H9 (cell line): Measurements from ENCODE around the gene ZNF813. TPM values are rescaled to one million over a fixed set of nuclear protein-coding genes. Genes with fewer than 3 reads are reported as not detected.
"Not testable (repeated sequence)": the region's sequence is repeated elsewhere in the genome, so short reads cannot be mapped to it uniquely, and the experiment has no call there.

Experiments used
- DNase-seq: peaks from one replicate; pipeline ENCODE4 v3.0.0-alpha.2; 2017
- H2AFZ ChIP-seq: one replicate; pipeline ENCODE4 v1.6.1; 2013; ENCODE audit warnings: mild to moderate bottlenecking, low read length, control low read depth, moderate library complexity
- H2AK5ac ChIP-seq: 2 replicates; pipeline ENCODE4 v1.6.1; 2013; ENCODE audit warnings: low read length, control low read depth, mixed read lengths; ENCODE audit not compliant: insufficient read length
- H2BK120ac ChIP-seq: one replicate; pipeline ENCODE4 v1.6.1; 2013; ENCODE audit warnings: low read depth, mild to moderate bottlenecking, low read length, control low read depth, inconsistent platforms; ENCODE audit not compliant: poor library complexity, severe bottlenecking
- H2BK12ac ChIP-seq: 2 replicates; pipeline ENCODE4 v1.6.1; 2013; ENCODE audit warnings: low read length, control low read depth, mixed read lengths, low read depth; ENCODE audit not compliant: insufficient read length
- H2BK15ac ChIP-seq: 2 replicates; pipeline ENCODE4 v1.6.1; 2013; ENCODE audit warnings: low read depth, low read length, control low read depth
- H2BK20ac ChIP-seq: one replicate; pipeline ENCODE4 v1.6.1; 2013; ENCODE audit warnings: low read depth, mild to moderate bottlenecking, low read length, control low read depth, inconsistent platforms; ENCODE audit not compliant: poor library complexity, severe bottlenecking
- H2BK5ac ChIP-seq: 2 replicates; pipeline ENCODE4 v1.6.1; 2013; ENCODE audit warnings: low read length, control low read depth, mixed read lengths; ENCODE audit not compliant: insufficient read length
- H3K14ac ChIP-seq: 2 replicates; pipeline ENCODE4 v1.6.1; 2013; ENCODE audit warnings: low read length, control low read depth; ENCODE audit not compliant: insufficient read depth
- H3K18ac ChIP-seq: 2 replicates; pipeline ENCODE4 v1.6.1; 2013; ENCODE audit warnings: low read depth, mild to moderate bottlenecking, mixed read lengths, low read length, control low read depth; ENCODE audit not compliant: insufficient read length
- H3K23ac ChIP-seq: 2 replicates; pipeline ENCODE4 v1.6.1; 2013; ENCODE audit warnings: low read length, control low read depth, mixed read lengths, low read depth; ENCODE audit not compliant: insufficient read length
- H3K23me2 ChIP-seq: 2 replicates; pipeline ENCODE4 v1.6.1; 2013; ENCODE audit warnings: low read depth, mild to moderate bottlenecking, mixed read lengths, low read length, control low read depth; ENCODE audit not compliant: insufficient read length, poor library complexity, severe bottlenecking
- H3K27ac ChIP-seq: 2 replicates; pipeline ENCODE4 v1.5.1; 2013; ENCODE audit warnings: low read length, control low read depth, mixed read lengths, low read depth; ENCODE audit not compliant: insufficient read length
- H3K27me3 ChIP-seq: 2 replicates; pipeline ENCODE4 v1.6.1; 2013; ENCODE audit warnings: low read length, control low read depth, inconsistent platforms; ENCODE audit not compliant: insufficient read depth
- H3K4ac ChIP-seq: 2 replicates; pipeline ENCODE4 v1.6.1; 2013; ENCODE audit warnings: low read depth, mild to moderate bottlenecking, control low read depth, inconsistent platforms, low read length, moderate library complexity
- H3K4me1 ChIP-seq: 2 replicates; pipeline ENCODE4 v1.6.1; 2013; ENCODE audit warnings: low read length, control low read depth, inconsistent platforms; ENCODE audit not compliant: insufficient read depth
- H3K4me2 ChIP-seq: 2 replicates; pipeline ENCODE4 v1.6.1; 2013; ENCODE audit warnings: low read length, control low read depth, mixed read lengths; ENCODE audit not compliant: insufficient read length, insufficient read depth
- H3K56ac ChIP-seq: 2 replicates; pipeline ENCODE4 v1.6.1; 2013; ENCODE audit warnings: low read depth, mild to moderate bottlenecking, mixed read lengths, low read length, control low read depth; ENCODE audit not compliant: insufficient read length
- H3K79me1 ChIP-seq: 2 replicates; pipeline ENCODE4 v1.6.1; 2013; ENCODE audit warnings: low read depth, mild to moderate bottlenecking, moderate library complexity, low read length, control low read depth, inconsistent platforms; ENCODE audit not compliant: insufficient read depth, poor library complexity, severe bottlenecking
- H3K79me2 ChIP-seq: 2 replicates; pipeline ENCODE4 v1.6.1; 2013; ENCODE audit warnings: low read length, control low read depth, inconsistent platforms; ENCODE audit not compliant: insufficient read depth
- H3K9ac ChIP-seq: 2 replicates; pipeline ENCODE4 v1.6.1; 2013; ENCODE audit warnings: low read length, control low read depth, mixed read lengths; ENCODE audit not compliant: insufficient read length; ENCODE audit errors: extremely low read depth
- H3K9me3 ChIP-seq: one replicate; pipeline ENCODE4 v1.6.1; 2013; ENCODE audit warnings: low read depth, low read length, inconsistent platforms; ENCODE audit not compliant: control insufficient read depth
- H3T11ph ChIP-seq: one replicate; pipeline ENCODE4 v1.6.1; 2013; ENCODE audit warnings: mild to moderate bottlenecking, low read length, control low read depth, inconsistent platforms
- H4K20me1 ChIP-seq: one replicate; pipeline ENCODE4 v1.6.1; 2013; ENCODE audit not compliant: control insufficient read depth, insufficient read length, insufficient read depth
- H4K5ac ChIP-seq: 2 replicates; pipeline ENCODE4 v1.6.1; 2013; ENCODE audit warnings: low read depth, mild to moderate bottlenecking, mixed read lengths, low read length, control low read depth; ENCODE audit not compliant: insufficient read length
- H4K8ac ChIP-seq: replicated peaks from 2 replicates; pipeline ENCODE4 v1.6.1; 2013; ENCODE audit warnings: low read length, control low read depth, mixed read lengths, low read depth; ENCODE audit not compliant: insufficient read length
- H4K91ac ChIP-seq: 2 replicates; pipeline ENCODE4 v1.6.1; 2013; ENCODE audit warnings: low read depth, mild to moderate bottlenecking, moderate library complexity, mixed read lengths, low read length, control low read depth; ENCODE audit not compliant: insufficient read length
- H3K27ac Mint-ChIP-seq, 3 experiments: 2 replicates in 2 of 3; 3 replicates in 1 of 3; pipeline ENCODE4 v1.8.0; 2020 to 2021; ENCODE audit warnings: mixed read lengths in 3 of 3, mild to moderate bottlenecking in 1 of 3, moderate library complexity in 1 of 3
- H3K27me3 Mint-ChIP-seq: 2 replicates; pipeline ENCODE4 v1.8.0; 2021; ENCODE audit warnings: low read depth, mild to moderate bottlenecking, moderate library complexity, mixed read lengths
- H3K36me3 Mint-ChIP-seq, 3 experiments: 2 replicates in 2 of 3; 3 replicates in 1 of 3; pipeline ENCODE4 v1.8.0; 2020 to 2021; ENCODE audit warnings: low read depth in 3 of 3, mixed read lengths in 3 of 3; ENCODE audit not compliant: insufficient read depth in 1 of 3
- H3K4me1 Mint-ChIP-seq, 2 experiments: 2 replicates each; pipeline ENCODE4 v1.8.0; 2020; ENCODE audit warnings: mixed read lengths in 2 of 2
- H3K4me3 Mint-ChIP-seq, 2 experiments: 2 replicates in 1 of 2; 3 replicates in 1 of 2; pipeline ENCODE4 v1.8.0; 2020 to 2021; ENCODE audit warnings: mild to moderate bottlenecking in 2 of 2, mixed read lengths in 2 of 2, moderate library complexity in 1 of 2
- H3K9me3 Mint-ChIP-seq, 2 experiments: 2 replicates in 1 of 2; 3 replicates in 1 of 2; pipeline ENCODE4 v1.8.0; 2020; ENCODE audit warnings: mild to moderate bottlenecking in 2 of 2, mixed read lengths in 2 of 2, moderate library complexity in 1 of 2
- WGBS: extraction: QIAGEN DNeasy Blood & Tissue Kit; methylation state at CpG from one replicate; pipeline ENCODE4 v1.1.7; 2013; ENCODE audit warnings: missing lambda C conversion rate, low lambda C conversion rate, mixed read lengths; ENCODE audit not compliant: insufficient read length; ENCODE audit errors: extremely low coverage; 5-methylcytosine and 5-hydroxymethylcytosine counted together
- total RNA-seq: library from RNA; stranded (reverse); gene quantifications from 2 replicates; pipeline ENCODE4 v1.2.1, GENCODE V29; 2021
- TF ChIP-seq, protein P1 (sequence below): fragments of 200-600 bp; sonication (generic); conservative IDR thresholded peaks from 3 replicates; pipeline ENCODE4 v1.8.0; 2021; ENCODE audit warnings: antibody characterized with exemption, mild to moderate bottlenecking

The ZNF813 gene
- total RNA-seq, 1 experiment from 2014 or later = 17.3 TPM

DNA sequence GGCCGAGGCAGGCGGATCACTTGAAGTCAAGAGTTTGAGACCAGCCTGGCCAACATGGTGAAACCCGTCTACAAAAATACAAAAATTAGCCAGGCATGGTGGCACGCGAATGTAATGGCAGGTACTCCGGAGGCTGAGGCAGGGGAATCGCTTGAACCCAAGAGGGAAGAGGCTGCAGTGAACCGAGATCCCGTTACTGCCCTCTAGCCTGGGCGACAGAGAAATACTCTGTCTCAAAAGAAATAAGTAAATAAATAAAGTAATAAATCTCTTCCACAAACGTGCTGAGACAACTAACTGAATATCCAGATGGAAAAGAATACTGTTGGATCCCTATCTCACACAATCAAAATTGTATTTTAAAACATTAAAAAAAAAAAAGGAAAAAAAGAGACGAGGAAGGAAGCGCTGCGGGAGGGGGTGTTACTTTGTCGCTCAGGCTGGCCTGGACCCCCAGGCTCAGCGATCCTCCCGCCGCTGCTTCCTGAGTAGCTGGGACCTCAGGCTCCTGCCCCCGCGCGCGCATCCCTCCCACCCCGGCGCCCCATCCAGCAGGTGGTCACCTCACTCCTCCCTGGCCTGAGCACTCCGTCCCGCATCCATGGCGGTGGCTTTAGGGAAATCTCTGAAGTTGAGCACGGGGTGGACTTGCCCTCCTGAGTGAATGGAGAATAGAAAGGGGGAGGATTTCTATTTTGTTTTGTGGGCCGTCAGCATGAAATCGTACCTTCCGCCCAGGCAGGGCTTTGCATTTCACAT, 628 bp upstream of the ZNF813 start:
- no peaks in the 10 kb centered on the region; the same call in 1 of the 2 replicates for H3K27me3 Mint-ChIP-seq
- no peak overlapping the region for H2BK12ac ChIP-seq
- peaks cover 3% of the 10 kb centered on the region for H3K23me2 ChIP-seq
- H3K79me1 ChIP-seq = no peaks in the 10 kb centered on the region
- H2BK15ac ChIP-seq = no peak overlapping the region
- H2BK20ac ChIP-seq = no peak overlapping the region
- H3K18ac ChIP-seq = no peak overlapping the region
- no CpG with 5 or more reads among the region's 31 CpGs for WGBS
- H3K9me3 ChIP-seq = no peaks in the 10 kb centered on the region
- no peaks in the 10 kb centered on the region for H4K20me1 ChIP-seq
- no peak overlapping the region for H3K27ac ChIP-seq
- H3K23ac ChIP-seq = no peak overlapping the region
- H3K4me2 ChIP-seq = peak overlapping the region; percentile 88
- H3K9me3 Mint-ChIP-seq = peaks cover 2 to 9% of the 10 kb centered on the region in 2 experiments; a peak in 3 of 5 replicates
- no peak overlapping the region for H4K91ac ChIP-seq
- H3K4me1 Mint-ChIP-seq = peaks cover 41 to 45% of the 10 kb centered on the region in 2 experiments
- H3K4me3 Mint-ChIP-seq = peak overlapping the region; percentile 96 to 99
- TF ChIP-seq, protein P1, sequence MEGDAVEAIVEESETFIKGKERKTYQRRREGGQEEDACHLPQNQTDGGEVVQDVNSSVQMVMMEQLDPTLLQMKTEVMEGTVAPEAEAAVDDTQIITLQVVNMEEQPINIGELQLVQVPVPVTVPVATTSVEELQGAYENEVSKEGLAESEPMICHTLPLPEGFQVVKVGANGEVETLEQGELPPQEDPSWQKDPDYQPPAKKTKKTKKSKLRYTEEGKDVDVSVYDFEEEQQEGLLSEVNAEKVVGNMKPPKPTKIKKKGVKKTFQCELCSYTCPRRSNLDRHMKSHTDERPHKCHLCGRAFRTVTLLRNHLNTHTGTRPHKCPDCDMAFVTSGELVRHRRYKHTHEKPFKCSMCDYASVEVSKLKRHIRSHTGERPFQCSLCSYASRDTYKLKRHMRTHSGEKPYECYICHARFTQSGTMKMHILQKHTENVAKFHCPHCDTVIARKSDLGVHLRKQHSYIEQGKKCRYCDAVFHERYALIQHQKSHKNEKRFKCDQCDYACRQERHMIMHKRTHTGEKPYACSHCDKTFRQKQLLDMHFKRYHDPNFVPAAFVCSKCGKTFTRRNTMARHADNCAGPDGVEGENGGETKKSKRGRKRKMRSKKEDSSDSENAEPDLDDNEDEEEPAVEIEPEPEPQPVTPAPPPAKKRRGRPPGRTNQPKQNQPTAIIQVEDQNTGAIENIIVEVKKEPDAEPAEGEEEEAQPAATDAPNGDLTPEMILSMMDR = peak; percentile 53; the same call in 2 of the 3 replicates
- no peak overlapping the region for H2BK5ac ChIP-seq
- no peak overlapping the region for H2BK120ac ChIP-seq
- H3K27me3 ChIP-seq = no peaks in the 10 kb centered on the region
- peak overlapping the region; percentile 56 to 74 (median 73); a peak in 4 of 7 replicates for H3K27ac Mint-ChIP-seq
- H3K9ac ChIP-seq = peak overlapping the region; percentile 0
- H3K14ac ChIP-seq = no peak overlapping the region
- no peak overlapping the region for H2AFZ ChIP-seq
- DNase-seq = peak; percentile 40
- H4K5ac ChIP-seq = no peak overlapping the region
- peaks cover 3 to 14% (median 7%) of the 10 kb centered on the region in 3 experiments; a peak in 6 of 7 replicates for H3K36me3 Mint-ChIP-seq
- no peak overlapping the region for H4K8ac ChIP-seq
- H2AK5ac ChIP-seq = no peak overlapping the region
- H3K56ac ChIP-seq = no peak overlapping the region
- no peaks in the 10 kb centered on the region; the same call in 1 of the 2 replicates for H3K4me1 ChIP-seq
- H3T11ph ChIP-seq = no peak overlapping the region
- no peak overlapping the region for H3K4ac ChIP-seq
- peaks cover 2% of the 10 kb centered on the region; the same call in 1 of the 2 replicates for H3K79me2 ChIP-seq

DNA sequence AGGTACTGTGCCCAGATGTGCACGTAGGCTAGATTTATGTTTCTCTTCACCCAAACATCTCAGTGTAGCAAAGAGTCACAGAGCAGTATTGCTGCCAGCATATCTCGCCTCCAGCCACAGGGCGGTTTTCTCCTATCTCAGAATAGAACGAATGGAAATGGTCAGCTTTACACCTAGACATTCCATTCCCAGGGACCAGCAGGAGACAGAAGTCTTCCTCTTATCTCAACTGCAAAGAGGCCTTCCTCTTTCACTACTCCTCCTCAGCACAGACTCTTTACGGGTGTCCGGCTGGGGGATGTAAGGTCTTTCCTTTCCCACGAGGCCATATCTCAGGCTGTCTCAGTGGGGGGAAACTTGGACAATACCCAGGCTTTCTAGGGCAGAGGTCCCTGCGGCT, 1.1 kb downstream of the ZNF813 start:
- H4K5ac ChIP-seq, H3K79me2 ChIP-seq, H2BK5ac ChIP-seq, H3K9me3 Mint-ChIP-seq, H3T11ph ChIP-seq, H2AFZ ChIP-seq, H3K9me3 ChIP-seq, H4K20me1 ChIP-seq, H3K14ac ChIP-seq, H2BK15ac ChIP-seq, H2BK20ac ChIP-seq, H3K27ac ChIP-seq, H3K27me3 Mint-ChIP-seq, H2AK5ac ChIP-seq, H3K4me1 ChIP-seq, H3K23ac ChIP-seq, H4K91ac ChIP-seq, H3K79me1 ChIP-seq, H2BK120ac ChIP-seq, H3K56ac ChIP-seq, H2BK12ac ChIP-seq, H4K8ac ChIP-seq, H3K4ac ChIP-seq, H3K23me2 ChIP-seq, DNase-seq, H3K27me3 ChIP-seq, H3K18ac ChIP-seq: not testable (repeated sequence)
- H3K4me1 Mint-ChIP-seq = peaks cover 33 to 40% of the 10 kb centered on the region in 2 experiments
- peak overlapping the region; percentile 96 to 99 for H3K4me3 Mint-ChIP-seq
- H3K27ac Mint-ChIP-seq = peak overlapping the region in 2 of 3 experiments; percentile 15 to 89; a peak in 4 of 7 replicates
- peaks cover 5 to 17% (median 15%) of the 10 kb centered on the region in 3 experiments for H3K36me3 Mint-ChIP-seq
- no CpG with 5 or more reads among the region's 8 CpGs for WGBS
- H3K9ac ChIP-seq = peak overlapping the region; percentile 58
- peak overlapping the region; percentile 88 for H3K4me2 ChIP-seq
